K562 (cell line): ENCODE data around the gene SPRY4. TPM values are rescaled to one million over a fixed set of nuclear protein-coding genes. Genes with fewer than 3 reads are reported as not detected.
A peak's percentile ranks its signal among the peaks of the same experiment; 100 is the strongest.

ENCODE experiments used
- AFF1 ChIP-seq, 2 experiments: fragments of 450-650 bp; IDR thresholded peaks; 2 replicates each; pipeline ENCODE4 v1.6.1; 2018; ENCODE audit warnings: mild to moderate bottlenecking in 2 of 2, low read depth in 1 of 2; ENCODE audit not compliant: partially characterized antibody in 2 of 2
- CHD2 ChIP-seq: IDR thresholded peaks from 2 replicates; pipeline ENCODE4 v1.6.1; 2011; ENCODE audit warnings: low read depth, low read length
- EP400 ChIP-seq: fragments of 450-650 bp; IDR thresholded peaks from 2 replicates; pipeline ENCODE4 v1.6.1; 2017; ENCODE audit warnings: antibody characterized with exemption, mild to moderate bottlenecking, moderate library complexity
- HNRNPL ChIP-seq: fragments of 200-400 bp; formaldehyde crosslinking; IDR thresholded peaks from 2 replicates; pipeline ENCODE4 v1.6.1; 2017; ENCODE audit warnings: low read depth, mild to moderate bottlenecking, low read length
- KDM2B ChIP-seq: fragments of 250-450 bp; sonication (Bioruptor Pico); IDR thresholded peaks from 2 replicates; pipeline ENCODE4 v1.8.0; 2021; ENCODE audit warnings: mild to moderate bottlenecking, moderate library complexity
- MBD2 ChIP-seq: sonication (generic); IDR thresholded peaks from 2 replicates; pipeline ENCODE4 v1.6.1; 2016; ENCODE audit warnings: low read depth, borderline replicate concordance
- MEIS2 ChIP-seq: fragments of 450-650 bp; IDR thresholded peaks from 2 replicates; pipeline ENCODE4 v1.6.1; 2014; ENCODE audit warnings: mild to moderate bottlenecking; ENCODE audit not compliant: partially characterized antibody
- STAT5A ChIP-seq: IDR thresholded peaks from 2 replicates; pipeline ENCODE4 v1.6.1; 2012; ENCODE audit warnings: low read length, inconsistent platforms, borderline replicate concordance
- ZNF124 ChIP-seq: sonication (generic); formaldehyde crosslinking; IDR thresholded peaks from 2 replicates; pipeline ENCODE4 v1.8.1; 2022; ENCODE audit warnings: missing genetic modification reagents
- ZNF609 ChIP-seq: sonication (generic); formaldehyde crosslinking; IDR thresholded peaks from 2 replicates; pipeline ENCODE4 v1.8.1; 2023; ENCODE audit warnings: missing genetic modification reagents, mild to moderate bottlenecking, borderline replicate concordance
- ZNF655 ChIP-seq: fragments of 250-450 bp; sonication (Bioruptor Pico); IDR thresholded peaks from 2 replicates; pipeline ENCODE4 v1.5.0; 2021
- ZNF766 ChIP-seq: fragments of 200-800 bp; sonication (Bioruptor generic); conservative IDR thresholded peaks from 2 replicates; pipeline ENCODE4 v1.6.1; 2016; ENCODE audit warnings: missing genetic modification characterization, missing compliant biosample characterization
- polyA plus RNA-seq, 8 experiments: library from polyadenylated mRNA; depleted of rRNA in 4 of 8; stranded (reverse) in 5 of 8; unstranded in 3 of 8; fragments of >200 nt; fragmentation: Nextera tagmentation in 2 of 8; fragmentation: Illumina TruSeq in 1 of 8; extraction: Ambion mirVana in 2 of 8; extraction: Trizol in 1 of 8; gene quantifications; 2 replicates each; pipeline versions ENCODE4 v1.2.1 to v1.2.3, GENCODE V29; 2011 to 2014; ENCODE audit warnings: inconsistent platforms in 1 of 8, missing spikeins in 1 of 8
- total RNA-seq, 7 experiments: library from RNA; depleted of rRNA in 6 of 7; stranded (reverse); fragments of >200 nt in 6 of 7; fragmentation: Illumina TruSeq in 2 of 7; extraction: Trizol in 2 of 7; gene quantifications; 2 replicates each; pipeline versions ENCODE4 v1.2.1 to v1.2.3, GENCODE V29; 2011 to 2021; ENCODE audit warnings: low replicate concordance in 1 of 7

SPRY4 gene
- total and polyA plus RNA-seq, 9 of the 15 experiments (the other 6 are each of a cell fraction or from before 2014, with no cell fraction given): 2.6 to 24.2 (median 9.5) TPM

- TF ChIP-seq ZNF609 (0 out of 2 replicates have a peak, but pooled peaks have one; percentile 8), KDM2B (peak; percentile 91), STAT5A (peak; percentile 8; the same call in 1 of the 2 replicates), MBD2 (peak; percentile 69; the same call in 1 of the 2 replicates), ZNF124 (CRISPR knock-in tag) (no peak), ZNF655 (no peak), MEIS2 (peak; percentile 95), HNRNPL (no peak; the same call in 1 of the 2 replicates), ZNF766 (CRISPR knock-in tag) (no peak), AFF1 (IDR thresholded peaks at IDR 0.05; ENCODE audit: low read depth in 1 of 2, partially characterized antibody in 2 of 2) (no peak), CHD2 (0 out of 2 replicates have a peak, but pooled peaks have one; percentile 42), EP400 (peak; percentile 55; the same call in 1 of the 2 replicates)
Observed at GRCh38 chr5:142324871-142325724, at the start of gene SPRY4 (continued).
